Measurements from ENCODE around the gene BRD3.

DNA sequence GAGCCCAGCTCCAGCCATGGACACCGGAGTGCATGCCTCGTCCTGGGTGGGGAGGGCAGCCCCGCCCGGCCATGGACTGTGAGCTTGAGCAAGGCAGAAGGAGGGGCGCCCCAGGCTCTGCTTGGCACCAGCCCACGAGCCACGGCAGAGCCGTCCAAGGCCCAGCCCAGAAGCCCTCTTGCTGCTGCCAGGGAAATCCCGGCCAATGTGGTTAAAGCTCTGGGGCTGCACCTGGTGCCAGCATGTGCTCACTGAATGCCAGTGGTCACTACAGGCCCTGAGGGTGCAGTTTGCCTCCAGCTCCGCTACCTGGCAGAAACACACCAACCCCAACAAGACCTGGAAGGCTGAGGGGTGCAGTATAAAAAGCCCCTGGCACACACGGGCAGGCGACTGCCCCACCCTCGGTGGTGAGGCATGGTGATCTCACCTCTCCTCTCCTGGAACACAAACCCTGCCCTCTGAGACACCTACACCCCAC, 11.8 kb downstream of the BRD3 start:
- TF ChIP-seq POLR2AphosphoS5 (IDR thresholded peaks at IDR 0.05; ENCODE audit: low read depth, low read length): no peak
- TF ChIP-seq TAF1 (IDR thresholded peaks at IDR 0.05; ENCODE audit: borderline replicate concordance, insufficient read depth, low read length): no peak

Measured in PFSK-1 (cell line).